ENCODE results near the gene CKS1B. TPM values are rescaled to one million over a fixed set of nuclear protein-coding genes. Genes with fewer than 3 reads are reported as not detected.
"Not testable (repeated sequence)": the region's sequence is repeated elsewhere in the genome, so short reads cannot be mapped to it uniquely, and the experiment has no call there.

The CKS1B gene
- total RNA-seq, 2 donors from 2014 or later = 49.5 to 76.5 TPM

DNA sequence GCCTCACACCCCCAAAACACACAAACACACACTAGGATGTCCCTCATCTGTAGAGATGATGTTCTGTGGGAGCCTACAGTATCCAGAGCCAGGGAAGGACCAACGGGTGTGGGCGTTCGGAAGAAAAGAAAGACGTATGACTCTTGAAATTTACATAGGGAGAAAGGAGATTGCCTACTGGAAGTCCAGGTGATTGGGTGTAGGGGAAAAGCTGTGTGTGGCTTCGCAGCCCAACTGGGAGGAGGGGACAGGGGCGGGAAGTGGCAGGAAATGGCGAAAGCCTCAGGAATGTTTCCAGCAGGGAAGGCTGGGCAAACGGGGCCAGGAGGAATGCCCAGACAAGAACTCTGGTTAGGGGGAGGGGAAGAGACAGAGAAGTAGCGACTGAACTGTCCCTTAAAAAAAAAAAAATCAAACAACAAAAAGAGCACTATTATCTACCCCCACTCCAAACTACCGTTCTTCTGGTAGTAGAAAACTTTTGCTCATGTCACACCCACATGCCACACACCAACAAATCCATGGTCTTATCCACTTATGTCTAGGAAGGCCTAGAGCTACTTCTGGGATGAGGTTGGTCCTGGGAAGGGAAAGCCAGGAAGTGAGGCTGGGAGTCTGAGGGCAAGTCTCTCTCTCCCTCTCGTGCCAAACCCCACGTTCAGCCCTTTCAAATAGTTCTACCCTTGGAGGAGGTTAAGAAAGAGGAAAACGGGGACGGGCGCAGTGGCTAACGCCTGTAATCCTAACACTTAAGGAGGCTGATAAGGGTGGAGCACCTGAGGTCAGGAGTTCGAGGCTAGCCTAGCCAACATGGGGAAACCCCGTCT is 1.8 kb upstream of the CKS1B start:
- Histone ChIP-seq H3K4me1 (peaks cover 21% of the 10 kb centered on the region), H3K27me3 (no peaks in the 10 kb centered on the region), H3K27ac (peak overlapping the region; percentile 96), H3K4me3 (peak overlapping the region; percentile 51), H3K9ac (ENCODE audit: low read depth in 2 of 2, low read length in 2 of 2) (peak overlapping the region; percentile 28 to 99), H3K36me3 (no peaks in the 10 kb centered on the region), H3K9me3 (no peaks in the 10 kb centered on the region)
- TF ChIP-seq, protein P1, sequence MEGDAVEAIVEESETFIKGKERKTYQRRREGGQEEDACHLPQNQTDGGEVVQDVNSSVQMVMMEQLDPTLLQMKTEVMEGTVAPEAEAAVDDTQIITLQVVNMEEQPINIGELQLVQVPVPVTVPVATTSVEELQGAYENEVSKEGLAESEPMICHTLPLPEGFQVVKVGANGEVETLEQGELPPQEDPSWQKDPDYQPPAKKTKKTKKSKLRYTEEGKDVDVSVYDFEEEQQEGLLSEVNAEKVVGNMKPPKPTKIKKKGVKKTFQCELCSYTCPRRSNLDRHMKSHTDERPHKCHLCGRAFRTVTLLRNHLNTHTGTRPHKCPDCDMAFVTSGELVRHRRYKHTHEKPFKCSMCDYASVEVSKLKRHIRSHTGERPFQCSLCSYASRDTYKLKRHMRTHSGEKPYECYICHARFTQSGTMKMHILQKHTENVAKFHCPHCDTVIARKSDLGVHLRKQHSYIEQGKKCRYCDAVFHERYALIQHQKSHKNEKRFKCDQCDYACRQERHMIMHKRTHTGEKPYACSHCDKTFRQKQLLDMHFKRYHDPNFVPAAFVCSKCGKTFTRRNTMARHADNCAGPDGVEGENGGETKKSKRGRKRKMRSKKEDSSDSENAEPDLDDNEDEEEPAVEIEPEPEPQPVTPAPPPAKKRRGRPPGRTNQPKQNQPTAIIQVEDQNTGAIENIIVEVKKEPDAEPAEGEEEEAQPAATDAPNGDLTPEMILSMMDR (IDR thresholded peaks at IDR 0.05) = no peak
- intact Hi-C loops (cut with DNase I) = no loop called here
- DNase-seq = peak; percentile 70

DNA sequence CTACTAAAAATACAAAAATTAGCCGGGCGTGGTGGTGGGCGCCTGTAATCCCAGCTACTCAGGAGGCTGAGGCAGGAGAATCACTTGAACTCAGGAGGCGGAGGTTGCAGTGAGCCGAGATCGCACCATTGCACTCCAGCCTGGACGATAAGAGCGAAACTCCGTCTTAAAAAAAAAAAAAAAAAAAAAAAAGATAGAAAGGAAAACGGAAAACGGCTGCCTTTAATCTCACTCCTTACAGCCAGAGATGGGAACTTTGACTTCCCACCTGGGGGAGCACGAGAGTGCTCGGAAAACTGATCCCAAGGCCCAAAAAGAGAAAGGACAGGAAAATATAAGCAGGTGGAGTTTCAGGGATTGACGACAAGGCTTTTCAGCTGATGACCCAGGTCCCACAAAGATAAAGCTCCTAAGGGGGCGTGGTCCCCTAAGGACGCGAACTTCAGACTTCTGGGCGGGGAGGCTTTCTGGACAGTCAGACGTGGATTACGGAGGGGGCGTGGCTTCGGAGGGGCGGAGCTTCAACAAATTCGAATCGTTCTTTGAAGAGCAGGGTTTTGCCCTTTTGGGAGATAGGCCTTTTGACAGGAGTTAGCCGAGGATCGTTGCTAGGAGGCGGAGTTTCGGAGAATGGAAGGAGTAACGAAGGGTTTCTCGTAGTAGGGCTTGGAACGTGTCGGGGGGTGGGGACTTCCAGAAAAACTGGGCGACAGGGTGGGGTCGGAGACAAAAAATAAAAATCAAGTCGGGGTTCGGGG is 958 bp upstream of the CKS1B start:
- intact Hi-C loops (cut with DNase I) = no loop called here
- Histone ChIP-seq H3K27me3 (no peaks in the 10 kb centered on the region), H3K9me3 (no peaks in the 10 kb centered on the region), H3K36me3 (no peaks in the 10 kb centered on the region), H3K4me3 (peak overlapping the region; percentile 51), H3K4me1 (peaks cover 21% of the 10 kb centered on the region), H3K27ac (peak overlapping the region; percentile 96), H3K9ac (ENCODE audit: low read depth in 2 of 2, low read length in 2 of 2) (peak overlapping the region; percentile 73 to 99)
- TF ChIP-seq, protein P1 (IDR thresholded peaks at IDR 0.05) = no peak
- DNase-seq = peak; percentile 100

DNA sequence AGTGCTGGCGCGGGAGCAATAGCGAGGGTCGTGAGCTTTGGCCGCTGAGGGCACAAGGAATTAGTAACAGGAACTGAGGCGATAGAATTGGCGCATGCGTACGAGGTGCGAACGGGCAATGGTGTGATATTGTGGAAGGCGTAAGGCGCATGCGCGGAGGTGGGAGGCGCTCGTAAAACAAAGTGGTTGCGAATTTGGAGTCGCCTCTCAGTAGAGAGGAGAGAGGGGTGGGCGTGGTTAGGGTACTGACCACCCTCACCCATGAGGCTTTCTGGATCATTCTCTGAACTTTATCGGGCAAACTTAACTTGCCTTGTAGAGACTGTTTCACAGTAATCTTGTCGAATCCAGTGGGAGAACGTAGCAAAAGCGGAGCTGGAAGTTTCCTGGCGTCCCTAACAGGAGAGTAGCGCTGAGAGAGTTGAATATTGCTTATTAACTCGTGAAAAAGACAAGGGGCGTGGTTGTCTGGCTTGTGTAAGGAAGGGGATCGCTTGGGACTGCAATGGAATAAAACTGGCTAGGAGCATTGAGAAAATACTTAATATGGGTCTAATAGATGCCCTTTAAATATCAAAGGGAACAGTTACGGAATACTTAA is 427 bp downstream of the CKS1B start:
- Histone ChIP-seq H3K27me3 (no peaks in the 10 kb centered on the region), H3K4me1 (peaks cover 21% of the 10 kb centered on the region), H3K9ac (ENCODE audit: low read depth in 2 of 2, low read length in 2 of 2) (peak overlapping the region; percentile 53 to 99), H3K9me3 (no peaks in the 10 kb centered on the region), H3K4me3 (peak overlapping the region; percentile 51), H3K27ac (peak overlapping the region; percentile 96), H3K36me3 (no peaks in the 10 kb centered on the region)
- TF ChIP-seq, protein P1 (IDR thresholded peaks at IDR 0.05) = no peak
- peak; percentile 98 for DNase-seq
- intact Hi-C loops (cut with DNase I) = no loop called here

DNA sequence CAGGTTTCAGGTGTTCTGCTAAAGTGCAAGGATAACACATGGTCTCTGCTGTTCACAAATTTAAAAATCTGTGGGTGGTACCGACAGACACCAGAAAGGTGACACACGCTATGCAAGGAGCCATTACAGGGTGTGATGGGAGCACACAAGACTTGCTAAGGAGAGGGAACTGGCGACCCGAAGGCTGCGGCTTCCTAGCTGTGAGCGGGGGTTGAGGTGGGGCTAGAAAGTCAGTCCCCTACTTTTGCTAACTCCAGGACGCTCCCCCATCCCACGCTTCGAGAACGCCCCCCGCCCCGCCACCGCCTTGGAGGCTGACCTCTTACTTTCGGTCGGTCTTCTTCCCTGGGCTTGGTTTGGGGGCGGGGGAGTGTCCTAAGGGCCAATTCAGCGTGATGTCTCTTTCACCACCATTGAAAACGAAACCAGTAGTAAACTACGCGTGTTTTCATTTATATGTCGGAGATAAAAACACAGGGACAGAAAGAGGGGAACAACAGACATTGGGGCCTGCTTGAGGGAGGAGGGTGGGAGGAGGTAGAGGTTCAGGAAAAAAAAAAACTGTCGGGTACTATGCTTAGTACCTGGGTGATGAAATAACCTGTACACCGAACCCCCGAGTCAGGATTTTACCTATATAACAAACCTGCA is 1.1 kb downstream of the CKS1B start:
- DNase-seq = peak; percentile 79
- peak overlapping the region; percentile 96 for H3K27ac ChIP-seq
- peak overlapping the region; percentile 51 for H3K4me3 ChIP-seq
- H3K4me1 ChIP-seq = peaks cover 21% of the 10 kb centered on the region
- no peaks in the 10 kb centered on the region for H3K27me3 ChIP-seq
- H3K9ac ChIP-seq (ENCODE audit: low read depth in 2 of 2, low read length in 2 of 2) = peak overlapping the region; percentile 53 to 99
- intact Hi-C loops (cut with DNase I) = no loop called here
- H3K36me3 ChIP-seq = no peaks in the 10 kb centered on the region
- H3K9me3 ChIP-seq = no peaks in the 10 kb centered on the region
- TF ChIP-seq, protein P1 (IDR thresholded peaks at IDR 0.05) = no peak

DNA sequence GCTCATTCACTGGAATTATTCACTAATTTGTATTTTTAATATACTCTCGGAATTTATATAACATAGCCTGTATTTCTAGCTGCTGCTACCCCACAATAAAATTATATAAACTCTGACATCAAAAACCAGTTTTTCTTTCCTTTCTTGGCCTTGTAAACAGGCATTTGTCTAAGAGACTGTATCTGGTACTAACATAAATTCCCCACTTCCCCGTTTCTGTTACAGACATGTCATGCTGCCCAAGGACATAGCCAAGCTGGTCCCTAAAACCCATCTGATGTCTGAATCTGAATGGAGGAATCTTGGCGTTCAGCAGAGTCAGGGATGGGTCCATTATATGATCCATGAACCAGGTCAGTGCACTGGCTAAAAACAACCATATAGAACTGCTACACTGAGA is 3.3 kb downstream of the CKS1B start:
- H3K27ac ChIP-seq; H3K9ac ChIP-seq (ENCODE audit: low read depth in 2 of 2, low read length in 2 of 2); H3K36me3 ChIP-seq; H3K4me3 ChIP-seq; H3K4me1 ChIP-seq; DNase-seq; H3K27me3 ChIP-seq; intact Hi-C loops (cut with DNase I); H3K9me3 ChIP-seq: not testable (repeated sequence)
